Loucy (cell line): ENCODE measurements around the gene EXOC3L1.

ENCODE experiments used
- H2AFZ ChIP-seq: fragments of 200-600 bp; sonication (generic); 2 replicates; pipeline ENCODE4 v1.6.0; 2016; ENCODE audit warnings: antibody characterized with exemption, mild to moderate bottlenecking, low read length, moderate library complexity
- H3F3A ChIP-seq: fragments of 200-600 bp; 2 replicates; pipeline ENCODE4 v1.6.0; 2016; ENCODE audit warnings: antibody characterized with exemption, low read depth, mild to moderate bottlenecking
- H3K27me3 ChIP-seq: fragments of 200-600 bp; sonication (generic); 2 replicates; pipeline ENCODE4 v1.6.1; 2014; ENCODE audit warnings: low read length, mild to moderate bottlenecking; ENCODE audit not compliant: insufficient read depth, poor library complexity, severe bottlenecking
- H3K36me3 ChIP-seq: fragments of 200-600 bp; sonication (generic); 2 replicates; pipeline ENCODE4 v1.6.1; 2016; ENCODE audit warnings: low read length; ENCODE audit not compliant: insufficient read depth
- H3K4me1 ChIP-seq: fragments of 200-600 bp; sonication (generic); 2 replicates; pipeline ENCODE4 v1.5.1; 2014; ENCODE audit warnings: low read length, mild to moderate bottlenecking; ENCODE audit not compliant: insufficient read depth, poor library complexity, severe bottlenecking
- H3K4me2 ChIP-seq: fragments of 200-600 bp; sonication (generic); 2 replicates; pipeline ENCODE4 v1.6.0; 2014; ENCODE audit warnings: antibody characterized with exemption, low read length, low read depth, mild to moderate bottlenecking; ENCODE audit not compliant: poor library complexity, severe bottlenecking
- H3K4me3 ChIP-seq: fragments of 200-600 bp; sonication (generic); 2 replicates; pipeline ENCODE4 v1.5.1; 2014; ENCODE audit warnings: low read length, mild to moderate bottlenecking, mixed read lengths; ENCODE audit not compliant: poor library complexity, severe bottlenecking
- H3K79me2 ChIP-seq: fragments of 200-600 bp; sonication (generic); 2 replicates; pipeline ENCODE4 v1.6.1; 2014; ENCODE audit warnings: low read length; ENCODE audit not compliant: insufficient read depth
- H3K9ac ChIP-seq: fragments of 200-600 bp; sonication (generic); 2 replicates; pipeline ENCODE4 v1.6.0; 2014; ENCODE audit warnings: mild to moderate bottlenecking, low read depth, low read length, moderate library complexity; ENCODE audit not compliant: poor library complexity, severe bottlenecking
- H3K9me2 ChIP-seq: fragments of 200-600 bp; sonication (generic); replicated peaks from 2 replicates; pipeline ENCODE4 v1.6.1; 2016; ENCODE audit warnings: low read depth, low read length, mixed read lengths
- H3K9me3 ChIP-seq: fragments of 200-600 bp; sonication (generic); 2 replicates; pipeline ENCODE4 v1.6.1; 2014; ENCODE audit warnings: mild to moderate bottlenecking, antibody characterized with exemption, low read length, low read depth; ENCODE audit not compliant: insufficient read depth
- H4K20me1 ChIP-seq: fragments of 200-600 bp; sonication (generic); 2 replicates; pipeline ENCODE4 v1.6.0; 2014; ENCODE audit warnings: antibody characterized with exemption, low read length, mild to moderate bottlenecking; ENCODE audit not compliant: insufficient read depth, poor library complexity, severe bottlenecking
- CTCF ChIP-seq: fragments of 200-600 bp; sonication (generic); conservative IDR thresholded peaks from 2 replicates; pipeline ENCODE4 v1.5.1; 2014; ENCODE audit warnings: mild to moderate bottlenecking, antibody characterized with exemption, low read length
- EZH2phosphoT487 ChIP-seq: fragments of 200-600 bp; IDR thresholded peaks from 2 replicates; pipeline ENCODE4 v1.6.1; 2018; ENCODE audit warnings: antibody characterized with exemption, mild to moderate bottlenecking, moderate library complexity, borderline replicate concordance

Gene EXOC3L1

GRCh38 chr16:67201411-67202345 lies 11.7 kb upstream of the EXOC3L1 start:
- H3K4me2 ChIP-seq = no peak overlapping the region
- H3K27me3 ChIP-seq = no peaks in the 10 kb centered on the region
- no peak for TF ChIP-seq EZH2phosphoT487
- TF ChIP-seq CTCF = no peak
- no peaks in the 10 kb centered on the region for H3K9me3 ChIP-seq
- no peak overlapping the region for H3K4me3 ChIP-seq
- H3K79me2 ChIP-seq = peaks cover 3% of the 10 kb centered on the region; the same call in 1 of the 2 replicates
- H2AFZ ChIP-seq = no peak overlapping the region
- H4K20me1 ChIP-seq = peaks cover 3% of the 10 kb centered on the region
- peaks cover 3% of the 10 kb centered on the region for H3K4me1 ChIP-seq
- H3F3A ChIP-seq = no peaks in the 10 kb centered on the region
- no peaks in the 10 kb centered on the region for H3K9me2 ChIP-seq
- H3K36me3 ChIP-seq = peaks cover 52% of the 10 kb centered on the region; the same call in 1 of the 2 replicates
- H3K9ac ChIP-seq = no peak overlapping the region

GRCh38 chr16:67200491-67200890 lies 10.6 kb upstream of the EXOC3L1 start:
- peaks cover 64% of the 10 kb centered on the region; the same call in 1 of the 2 replicates for H3K36me3 ChIP-seq
- no peak for TF ChIP-seq CTCF
- no peak for TF ChIP-seq EZH2phosphoT487
- H3K79me2 ChIP-seq = peaks cover 15% of the 10 kb centered on the region
- no peak overlapping the region for H2AFZ ChIP-seq
- H3K9me3 ChIP-seq = no peaks in the 10 kb centered on the region
- H4K20me1 ChIP-seq = peaks cover 8% of the 10 kb centered on the region
- no peaks in the 10 kb centered on the region for H3K9me2 ChIP-seq
- no peak overlapping the region for H3K4me2 ChIP-seq
- H3K4me3 ChIP-seq = no peak overlapping the region
- H3F3A ChIP-seq = no peaks in the 10 kb centered on the region
- H3K27me3 ChIP-seq = no peaks in the 10 kb centered on the region
- H3K9ac ChIP-seq = no peak overlapping the region
- H3K4me1 ChIP-seq = peaks cover 5% of the 10 kb centered on the region

- peaks cover 71% of the 10 kb centered on the region; the same call in 1 of the 2 replicates for H3K36me3 ChIP-seq
- H3F3A ChIP-seq = no peaks in the 10 kb centered on the region
- TF ChIP-seq EZH2phosphoT487 (no peak), CTCF (no peak)
- no peaks in the 10 kb centered on the region for H3K9me3 ChIP-seq
- no peak overlapping the region for H3K9ac ChIP-seq
- H2AFZ ChIP-seq = no peak overlapping the region
- H4K20me1 ChIP-seq = peaks cover 8% of the 10 kb centered on the region
- H3K4me2 ChIP-seq = no peak overlapping the region
- no peaks in the 10 kb centered on the region for H3K27me3 ChIP-seq
- no peak overlapping the region for H3K4me3 ChIP-seq
- no peaks in the 10 kb centered on the region for H3K9me2 ChIP-seq
- H3K4me1 ChIP-seq = peaks cover 5% of the 10 kb centered on the region
- H3K79me2 ChIP-seq = peaks cover 22% of the 10 kb centered on the region
Measured at GRCh38 chr16:67199808-67200198, 9.9 kb upstream of the EXOC3L1 start.
